HUES64 (cell line): Measurements from ENCODE around the gene ZNF217.
"Not testable (repeated sequence)": the region's sequence is repeated elsewhere in the genome, so short reads cannot be mapped to it uniquely, and the experiment has no call there.

Source experiments
- H3K27ac ChIP-seq: 2 replicates; pipeline ENCODE4 v1.7.0; 2013; ENCODE audit warnings: low read depth, low read length, inconsistent platforms
- H3K27me3 ChIP-seq: 2 replicates; pipeline ENCODE4 v1.6.1; 2013; ENCODE audit warnings: mild to moderate bottlenecking, low read length; ENCODE audit not compliant: insufficient read depth
- H3K36me3 ChIP-seq: 2 replicates; pipeline ENCODE4 v1.6.1; 2013; ENCODE audit warnings: mild to moderate bottlenecking, low read length; ENCODE audit not compliant: insufficient read depth
- H3K4me1 ChIP-seq: 2 replicates; pipeline ENCODE4 v1.6.1; 2013; ENCODE audit warnings: mild to moderate bottlenecking, low read length, moderate library complexity; ENCODE audit not compliant: insufficient read depth
- H3K4me3 ChIP-seq: 2 replicates; pipeline ENCODE4 v1.5.1; 2013; ENCODE audit warnings: mild to moderate bottlenecking, low read length, moderate library complexity
- H3K9ac ChIP-seq: 2 replicates; pipeline ENCODE4 v1.6.1; 2013; ENCODE audit warnings: mild to moderate bottlenecking, low read depth, low read length
- H3K9me3 ChIP-seq: 2 replicates; pipeline ENCODE4 v1.6.1; 2013; ENCODE audit warnings: low read depth, low read length; ENCODE audit not compliant: insufficient read depth
- WGBS: fragments of 150-250, 120-280 bp; methylation state at CpG from one replicate; pipeline ENCODE4 v1.1.7; 2013; ENCODE audit warnings: missing lambda C conversion rate; 5-methylcytosine and 5-hydroxymethylcytosine counted together

Gene ZNF217

DNA sequence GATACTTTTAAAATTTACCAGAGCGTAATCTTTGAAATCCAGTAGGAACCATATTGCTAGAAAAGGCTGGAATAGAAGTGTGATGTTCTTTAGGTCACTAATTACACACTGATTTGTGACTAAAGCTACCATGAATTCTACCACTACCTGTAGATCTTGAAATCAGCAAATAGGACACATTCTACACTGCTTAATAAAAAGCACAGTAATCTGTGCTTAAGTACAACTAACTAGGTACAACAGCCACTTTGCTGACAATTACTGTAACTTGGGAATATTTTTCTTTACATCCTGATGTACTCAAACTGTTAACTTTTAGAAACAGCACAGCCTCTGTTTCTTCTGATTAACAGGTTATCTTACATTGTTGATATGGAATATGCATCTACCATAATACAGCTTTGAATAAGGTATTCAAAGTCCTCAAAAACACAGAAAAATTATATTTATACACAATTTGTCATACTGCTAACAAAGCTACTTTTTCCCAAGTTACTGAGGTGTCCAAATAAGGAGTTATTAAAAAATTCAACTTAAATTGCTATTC, 6.4 kb downstream of the ZNF217 start:
- H3K9ac ChIP-seq = peak overlapping the region; percentile 44
- H3K4me3 ChIP-seq, H3K36me3 ChIP-seq, H3K27me3 ChIP-seq, H3K9me3 ChIP-seq: not testable (repeated sequence)
- 0 out of 2 replicates have a peak overlapping the region, but pooled peaks have one; percentile 23 for H3K27ac ChIP-seq
- WGBS = 88% methylated on average over 1 of the region's 1 CpG
- H3K4me1 ChIP-seq = peaks cover 78% of the 10 kb centered on the region

DNA sequence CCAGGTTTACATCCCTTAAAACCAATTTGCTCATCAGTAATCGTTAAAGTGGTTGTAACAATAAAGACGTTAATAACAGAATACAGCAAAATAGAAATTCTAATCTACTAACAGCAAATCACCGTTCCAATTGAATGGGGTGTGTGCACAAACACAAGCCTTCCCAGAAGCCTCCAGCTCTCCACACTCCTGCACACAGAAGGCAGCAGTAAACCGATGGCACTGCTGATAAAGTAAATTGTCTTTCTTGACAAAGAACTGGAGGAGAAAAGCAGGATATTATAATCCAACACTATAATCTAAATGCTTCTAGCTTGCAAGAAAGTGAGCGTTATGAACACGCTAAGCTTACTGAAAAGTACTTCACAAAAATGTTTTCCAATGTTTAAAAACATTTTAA, 7.0 kb downstream of the ZNF217 start:
- Histone ChIP-seq H3K4me3 (no peak overlapping the region), H3K9ac (no peak overlapping the region), H3K27me3 (no peaks in the 10 kb centered on the region), H3K9me3 (no peaks in the 10 kb centered on the region), H3K27ac (peak overlapping the region; percentile 58; the same call in 1 of the 2 replicates), H3K4me1 (peaks cover 81% of the 10 kb centered on the region), H3K36me3 (peaks cover 14% of the 10 kb centered on the region)
- WGBS = 92% methylated on average over 5 of the region's 6 CpGs

DNA sequence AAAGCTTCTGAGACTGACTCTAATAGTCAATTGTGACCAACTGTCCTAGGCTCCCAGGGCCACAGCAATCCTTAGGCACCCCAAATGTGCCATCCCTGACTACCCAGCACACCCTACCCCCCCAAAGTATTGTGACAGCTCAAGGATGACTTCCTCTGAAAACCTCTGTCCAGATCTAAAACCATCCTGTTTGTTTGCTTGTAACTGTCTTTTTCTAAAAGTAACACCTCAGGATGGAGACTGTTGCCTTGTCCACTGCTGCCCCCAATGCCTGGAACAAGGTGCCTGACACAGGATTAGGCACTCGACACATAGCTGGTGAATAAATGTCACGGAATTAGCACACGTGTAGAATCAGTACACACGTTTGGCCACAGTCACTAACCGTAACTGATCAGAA, 7.7 kb downstream of the ZNF217 start:
- 92% methylated on average over 5 of the region's 5 CpGs for WGBS
- H3K4me1 ChIP-seq = peaks cover 76% of the 10 kb centered on the region
- H3K4me3 ChIP-seq = not testable (repeated sequence)

DNA sequence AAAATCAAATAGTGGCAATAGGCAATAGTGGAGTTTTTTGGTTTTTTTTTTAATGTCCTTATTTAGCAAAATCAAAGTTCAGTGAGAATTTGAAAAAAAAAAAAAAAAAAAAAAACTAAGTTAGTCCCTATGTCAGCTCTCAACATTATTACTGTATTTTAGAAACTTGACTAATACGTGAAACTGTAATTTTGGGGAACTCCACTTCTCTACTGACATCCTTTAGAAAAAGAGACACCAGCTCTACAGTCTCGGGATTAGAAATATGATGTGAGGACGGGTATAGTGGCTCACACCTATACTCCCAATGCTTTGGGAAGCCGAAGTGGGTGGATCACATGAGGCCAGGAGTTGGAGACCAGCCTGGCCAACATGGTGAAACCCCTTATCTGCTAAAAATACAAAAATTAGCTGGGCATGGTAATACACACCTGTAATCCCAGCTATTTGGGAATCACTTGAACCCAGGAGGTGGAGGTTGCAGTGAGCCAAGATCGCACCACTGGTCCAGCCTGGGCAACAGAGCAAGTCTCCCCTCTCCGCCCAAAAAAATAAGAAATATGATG, 8.6 kb downstream of the ZNF217 start:
- Histone ChIP-seq H3K4me1 (peaks cover 73% of the 10 kb centered on the region), H3K36me3 (peaks cover 30% of the 10 kb centered on the region), H3K27ac (peak overlapping the region; percentile 80; the same call in 1 of the 2 replicates), H3K9ac (0 out of 2 replicates have a peak overlapping the region, but pooled peaks have one; percentile 26)
- H3K4me3 ChIP-seq, H3K9me3 ChIP-seq, H3K27me3 ChIP-seq: not testable (repeated sequence)
- WGBS = 92% methylated on average over 5 of the region's 6 CpGs

More for the DNA sequence above, 7.7 kb downstream of the ZNF217 start:
- peaks cover 22% of the 10 kb centered on the region for H3K36me3 ChIP-seq
- not testable (repeated sequence) for H3K27me3 ChIP-seq, H3K9me3 ChIP-seq, H3K27ac ChIP-seq, H3K9ac ChIP-seq

DNA sequence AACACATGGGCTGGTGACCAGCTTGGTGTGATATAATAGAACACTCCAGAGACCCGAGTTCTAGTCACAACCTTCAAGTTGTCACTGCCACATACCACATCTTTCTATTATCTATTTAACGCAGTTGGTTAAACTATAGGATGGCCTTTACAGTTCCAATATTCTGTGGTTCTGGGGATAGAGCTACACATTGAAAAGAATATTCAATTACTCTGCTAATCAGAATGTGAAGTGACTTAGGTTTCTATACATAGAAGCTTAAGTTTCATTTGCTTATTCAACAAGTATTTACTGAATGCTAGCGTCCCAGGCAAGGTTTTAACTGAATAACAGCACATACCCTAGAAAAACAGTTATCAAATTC, 9.1 kb downstream of the ZNF217 start:
- 40% methylated on average over 1 of the region's 3 CpGs for WGBS
- H3K4me3 ChIP-seq, H3K9me3 ChIP-seq, H3K9ac ChIP-seq, H3K27me3 ChIP-seq: not testable (repeated sequence)
- peaks cover 36% of the 10 kb centered on the region for H3K36me3 ChIP-seq
- peaks cover 71% of the 10 kb centered on the region for H3K4me1 ChIP-seq
- H3K27ac ChIP-seq = peak overlapping the region; percentile 80; the same call in 1 of the 2 replicates

DNA sequence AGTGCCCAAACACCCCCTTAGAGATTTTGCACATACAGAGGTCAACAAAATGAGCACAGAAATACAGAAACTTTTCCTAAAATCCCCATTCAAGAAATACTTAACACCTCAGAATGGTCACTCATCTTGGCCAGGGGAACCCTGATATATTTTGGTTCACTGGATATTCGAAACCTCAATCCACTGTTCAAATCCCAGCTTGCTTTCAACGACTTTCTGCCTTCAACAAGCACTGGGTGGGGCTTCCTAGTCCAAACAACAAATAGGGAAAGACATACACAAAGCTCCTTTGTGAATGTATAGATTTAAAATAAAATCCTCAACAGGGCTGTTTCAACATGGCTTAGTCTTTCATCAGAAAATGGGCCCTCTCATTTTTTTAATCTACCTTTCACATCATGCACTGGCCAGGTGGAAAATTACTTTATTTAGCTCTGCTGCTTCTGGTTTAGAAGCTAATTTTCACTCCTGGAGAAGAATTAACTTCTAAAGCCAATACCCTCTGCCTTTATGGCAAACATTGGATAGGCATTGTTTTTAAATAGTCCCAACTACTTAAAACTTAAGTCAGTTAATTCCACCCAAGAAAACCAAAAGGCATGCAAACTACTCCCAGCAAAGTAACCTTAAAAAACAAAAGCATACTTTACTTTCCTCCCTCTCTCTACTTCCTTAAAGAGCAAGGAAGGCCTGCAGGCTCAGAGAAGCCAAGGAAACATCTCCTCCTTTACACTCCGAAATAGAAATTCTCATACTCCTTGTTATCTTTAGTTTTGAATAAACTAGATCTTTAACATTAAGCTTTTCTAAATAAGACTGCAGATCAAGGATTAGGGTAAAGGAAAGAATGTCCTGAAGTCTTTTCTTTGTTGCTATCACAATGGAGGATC, 9.7 kb downstream of the ZNF217 start:
- Histone ChIP-seq H3K36me3 (peaks cover 40% of the 10 kb centered on the region), H3K27ac (peak overlapping the region; percentile 80), H3K9ac (peak overlapping the region; percentile 60), H3K4me1 (peaks cover 68% of the 10 kb centered on the region)
- not testable (repeated sequence) for H3K4me3 ChIP-seq, H3K27me3 ChIP-seq, H3K9me3 ChIP-seq
- 43% methylated on average over 2 of the region's 3 CpGs for whole genome bisulfite sequencing

DNA sequence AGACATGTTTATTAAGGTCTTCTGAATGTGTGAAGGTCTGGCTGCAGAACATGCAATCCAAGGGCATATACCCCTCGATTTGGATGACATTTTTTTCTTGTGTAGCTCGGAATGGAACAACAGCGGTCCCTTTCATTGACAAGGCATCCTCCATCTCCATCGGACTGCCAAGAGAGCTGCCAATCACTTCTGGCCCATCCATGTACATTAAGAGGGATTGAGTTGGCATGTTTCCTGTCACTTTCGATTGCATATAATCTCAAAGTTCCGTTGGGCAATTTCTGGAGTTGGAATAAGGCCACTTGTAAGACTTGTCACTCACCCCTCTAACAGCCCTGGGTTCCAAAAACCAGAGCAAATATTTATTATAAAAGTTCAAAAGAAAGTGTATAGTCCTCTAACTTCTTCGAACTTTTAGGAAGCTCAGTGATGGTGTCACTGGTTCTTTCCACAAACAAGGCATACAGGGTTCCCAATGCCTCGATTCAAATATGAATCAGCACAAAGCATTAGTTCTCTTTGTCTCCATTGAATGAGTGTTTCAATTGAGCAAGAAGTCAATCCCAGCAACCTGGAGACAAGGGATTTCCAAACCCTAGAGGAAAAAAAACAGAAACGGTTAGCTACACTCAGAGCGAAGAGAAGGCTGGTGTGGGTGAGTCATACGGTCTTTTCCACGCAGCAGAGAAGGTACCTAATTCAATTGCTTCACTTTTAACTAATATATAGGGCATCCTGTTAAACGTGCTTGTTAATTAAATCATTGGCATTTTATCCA, 10.9 kb downstream of the ZNF217 start:
- no peak overlapping the region for H3K4me3 ChIP-seq
- no peaks in the 10 kb centered on the region for H3K27me3 ChIP-seq
- peak overlapping the region; percentile 39 for H3K27ac ChIP-seq
- H3K9ac ChIP-seq = peak overlapping the region; percentile 25
- H3K9me3 ChIP-seq = no peaks in the 10 kb centered on the region
- 79% methylated on average over 12 of the region's 13 CpGs for WGBS
- H3K36me3 ChIP-seq = peaks cover 49% of the 10 kb centered on the region
- peaks cover 58% of the 10 kb centered on the region for H3K4me1 ChIP-seq

DNA sequence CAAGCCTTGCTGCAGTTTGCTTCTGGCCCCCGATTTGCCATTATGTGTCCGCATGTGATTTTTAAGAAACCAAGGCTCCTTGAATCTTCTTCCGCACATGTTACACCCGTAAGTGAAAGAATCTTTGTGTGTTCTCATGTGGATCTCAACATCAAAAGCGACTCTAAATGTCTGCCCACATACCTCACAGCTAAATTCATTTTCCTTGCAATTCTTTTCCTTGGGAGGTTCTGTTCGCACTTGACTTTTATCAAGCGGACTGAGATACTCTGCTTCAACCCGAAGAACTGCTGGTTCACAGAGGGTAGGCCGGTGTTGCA, 11.4 kb downstream of the ZNF217 start:
- Histone ChIP-seq H3K4me3 (no peak overlapping the region), H3K9ac (no peak overlapping the region), H3K9me3 (no peaks in the 10 kb centered on the region), H3K36me3 (peaks cover 54% of the 10 kb centered on the region), H3K27ac (peak overlapping the region; percentile 39), H3K27me3 (no peaks in the 10 kb centered on the region), H3K4me1 (peaks cover 55% of the 10 kb centered on the region)
- WGBS = 97% methylated on average over 9 of the region's 9 CpGs

DNA sequence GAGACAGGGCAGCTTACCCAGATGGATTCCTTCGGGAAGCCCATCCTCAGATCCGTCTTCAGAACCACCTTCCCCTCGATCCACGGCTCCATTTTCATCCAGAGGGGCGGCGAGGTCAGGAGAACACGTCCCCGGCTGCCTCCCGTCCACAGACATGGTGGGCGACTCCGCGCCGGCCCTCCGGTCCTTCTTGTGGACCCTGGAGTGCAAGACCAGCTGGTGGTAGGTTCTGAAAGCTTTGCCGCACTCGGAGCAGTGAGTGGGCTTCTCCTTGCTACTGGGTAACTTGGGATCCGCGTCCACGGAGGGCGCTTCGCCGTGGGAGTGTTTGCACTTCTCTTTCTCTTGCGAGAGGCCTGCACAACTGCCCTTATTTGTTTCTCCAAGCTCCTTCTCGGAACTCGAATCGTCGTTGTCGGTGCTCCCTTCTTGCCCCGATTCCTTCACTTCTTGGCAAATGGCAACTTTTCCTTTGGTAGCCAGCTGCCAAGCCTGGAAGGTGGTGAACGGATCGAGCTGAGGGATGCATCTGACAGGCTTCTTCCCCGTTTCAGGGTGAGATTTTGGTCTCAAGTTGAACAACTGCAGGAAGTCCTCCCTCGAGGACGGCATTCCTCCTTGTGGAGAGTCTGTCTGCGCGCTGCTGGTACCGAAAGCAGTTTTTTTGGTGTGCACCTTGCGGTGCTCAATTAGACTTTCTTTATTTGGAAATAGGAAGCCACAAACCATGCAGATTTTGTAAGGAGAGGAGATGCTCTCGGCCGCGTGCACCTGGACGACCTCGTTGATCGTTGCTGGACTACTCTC, 12.0 kb downstream of the ZNF217 start:
- no peaks in the 10 kb centered on the region for H3K27me3 ChIP-seq
- H3K36me3 ChIP-seq = peaks cover 60% of the 10 kb centered on the region
- 96% methylated on average over 44 of the region's 44 CpGs for WGBS
- H3K9me3 ChIP-seq = no peaks in the 10 kb centered on the region
- H3K9ac ChIP-seq = no peak overlapping the region
- H3K4me1 ChIP-seq = peaks cover 50% of the 10 kb centered on the region
- no peak overlapping the region for H3K4me3 ChIP-seq
- no peak overlapping the region; the same call in 1 of the 2 replicates for H3K27ac ChIP-seq

DNA sequence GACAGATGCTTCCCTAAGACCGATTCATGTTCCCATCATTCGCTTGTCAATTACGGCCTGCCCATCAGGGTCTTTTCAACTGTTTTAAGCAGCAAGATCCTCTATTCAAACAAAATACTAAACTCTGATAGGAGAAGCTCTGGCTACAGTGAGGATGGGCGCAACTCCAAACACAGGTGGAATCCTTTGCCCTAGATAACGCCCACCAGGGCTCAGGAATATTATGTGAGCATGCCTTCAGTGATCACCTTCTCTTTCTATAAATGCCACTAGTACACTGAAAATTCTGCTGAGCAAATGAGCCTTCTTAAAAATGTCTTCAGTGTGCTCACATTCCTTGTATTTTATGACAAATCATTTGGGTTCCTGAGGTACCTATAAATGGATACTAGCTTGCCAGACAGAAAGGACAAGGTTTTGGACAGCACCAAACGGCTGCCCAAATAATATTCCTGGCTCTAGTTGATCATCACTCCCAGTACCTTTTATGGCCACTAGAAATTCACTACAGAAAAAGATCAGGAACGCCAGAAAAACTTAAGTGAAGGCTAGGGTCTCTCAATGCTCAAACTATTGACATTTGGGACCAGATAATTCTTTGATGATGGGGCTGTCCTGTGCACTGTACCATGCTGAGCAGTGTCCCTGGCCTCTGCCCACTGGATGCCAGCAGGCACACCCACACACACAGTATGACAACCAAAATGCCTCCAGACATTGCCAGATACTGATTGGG, 13.1 kb downstream of the ZNF217 start:
- no peak overlapping the region; the same call in 1 of the 2 replicates for H3K27ac ChIP-seq
- no peaks in the 10 kb centered on the region for H3K27me3 ChIP-seq
- WGBS = 92% methylated on average over 7 of the region's 7 CpGs
- no peaks in the 10 kb centered on the region for H3K9me3 ChIP-seq
- H3K36me3 ChIP-seq = peaks cover 71% of the 10 kb centered on the region
- H3K4me3 ChIP-seq = no peak overlapping the region
- H3K9ac ChIP-seq = no peak overlapping the region
- peaks cover 39% of the 10 kb centered on the region for H3K4me1 ChIP-seq
